ENCODE results near the gene FITM2. TPM values are rescaled to one million over a fixed set of nuclear protein-coding genes. Genes with fewer than 3 reads are reported as not detected.

FITM2 gene
- total and polyA plus RNA-seq, 5 experiments from 2014 or later: 0.72 to 8.1 (median 2.4) TPM

DNA sequence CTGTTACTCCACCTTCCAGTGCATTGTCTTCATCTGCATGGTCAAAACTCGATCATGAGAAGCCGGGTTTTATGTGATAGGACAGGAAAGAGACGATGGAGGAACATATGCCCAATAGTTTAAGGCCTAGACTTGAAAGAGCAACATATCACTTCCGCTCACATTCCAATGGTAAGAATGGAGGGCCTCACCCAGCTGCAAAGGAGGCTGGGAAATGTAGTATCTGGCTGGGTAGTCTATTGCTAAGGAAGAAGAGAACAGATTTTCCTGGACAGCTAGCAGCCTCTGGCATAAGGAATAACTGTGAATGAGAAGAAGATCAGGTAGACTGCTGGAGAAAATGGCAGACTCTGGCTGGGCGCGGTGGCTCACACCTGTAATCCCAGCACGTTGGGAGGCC, 19.2 kb downstream of the FITM2 start:
- DNase-seq: no peak
- POLR2A ChIA-PET: no interaction called here
- Mint-ChIP-seq H3K27ac (peak overlapping the region in 2 of 10 donors; percentile 33 to 58), H3K9me3 (peaks cover 0 to 8% (median 0%) of the 10 kb centered on the region in 9 donors), H3K4me1 (peaks cover 2 to 25% (median 15%) of the 10 kb centered on the region in 4 donors), H3K27me3 (no peaks in the 10 kb centered on the region), H3K36me3 (peaks cover 7 to 37% (median 23%) of the 10 kb centered on the region in 3 donors), H3K4me3 (no peak overlapping the region)
- no peak for ATAC-seq

DNA sequence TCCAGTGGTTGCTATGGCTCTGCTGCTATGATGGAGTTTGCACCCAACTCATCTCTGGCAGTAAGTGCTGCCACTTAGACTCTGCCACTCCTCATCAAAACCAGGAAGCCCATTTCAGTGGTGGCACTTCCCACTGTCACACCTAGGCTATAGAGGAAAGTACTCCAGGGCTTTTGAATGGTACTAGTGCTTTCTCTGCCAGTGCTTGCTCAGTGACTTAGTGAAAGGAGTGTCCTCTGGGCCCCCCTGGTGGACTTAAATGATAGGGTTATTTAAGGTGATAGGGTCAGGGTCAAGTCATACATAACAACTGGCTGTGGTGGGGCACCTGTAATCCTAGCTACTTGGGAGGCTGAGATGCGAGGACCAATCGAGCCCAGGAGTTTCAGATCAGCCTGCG, 22.8 kb downstream of the FITM2 start:
- peaks cover 7 to 37% (median 23%) of the 10 kb centered on the region in 3 donors for H3K36me3 Mint-ChIP-seq
- H3K4me1 Mint-ChIP-seq: peaks cover 0 to 25% (median 11%) of the 10 kb centered on the region in 4 donors
- DNase-seq: peak in 2 of 10 donors; percentile 14 to 18
- no peak overlapping the region for H3K27ac Mint-ChIP-seq
- no peak overlapping the region for H3K4me3 Mint-ChIP-seq
- peaks cover 0 to 8% (median 0%) of the 10 kb centered on the region in 9 donors for H3K9me3 Mint-ChIP-seq
- no peaks in the 10 kb centered on the region for H3K27me3 Mint-ChIP-seq
- ATAC-seq: peak; percentile 36 to 67
- POLR2A ChIA-PET: no interaction called here

DNA sequence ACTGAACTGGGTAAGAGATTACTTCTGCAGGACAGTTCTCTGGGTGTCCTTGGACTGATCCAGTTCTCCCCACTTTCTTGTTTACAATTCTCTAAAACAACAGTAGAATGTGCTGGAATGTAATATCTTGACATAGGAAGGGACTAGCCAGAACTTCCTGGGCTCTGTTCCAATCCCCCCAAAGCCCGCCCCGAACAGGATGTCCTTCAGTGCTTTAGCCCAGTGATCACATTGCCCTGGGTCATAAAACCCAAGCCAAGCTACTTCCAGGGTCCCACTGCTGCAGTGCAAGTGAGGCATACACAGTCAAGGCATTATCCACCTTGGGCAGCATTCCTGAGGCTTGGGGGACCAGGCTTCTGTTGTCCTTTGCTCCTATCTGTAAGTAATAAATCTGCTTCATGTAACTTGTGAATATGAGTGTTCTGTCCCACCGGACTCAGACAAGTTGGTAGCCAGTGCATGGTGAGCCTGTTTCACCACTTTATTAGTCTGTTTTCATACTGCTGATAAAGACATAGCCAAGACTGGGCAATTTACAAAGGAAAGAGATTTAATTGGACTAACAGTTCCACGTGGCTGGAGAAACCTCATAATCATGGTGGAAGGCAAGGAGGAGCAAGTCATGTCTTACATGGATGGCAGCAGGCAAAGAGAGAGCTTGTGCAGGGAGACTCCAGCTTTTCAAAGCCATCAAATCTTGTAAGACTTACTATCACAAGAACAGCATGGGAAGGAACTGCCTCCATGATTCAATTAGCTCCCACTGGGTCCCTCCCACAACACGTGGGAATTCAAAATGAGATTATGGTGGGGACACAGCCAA, 23.5 kb downstream of the FITM2 start:
- POLR2A ChIA-PET: no interaction called here
- peak overlapping the region in 1 of 10 donors; percentile 68 for H3K27ac Mint-ChIP-seq
- H3K4me1 Mint-ChIP-seq: peaks cover 0 to 25% (median 11%) of the 10 kb centered on the region in 4 donors
- peaks cover 7 to 37% (median 23%) of the 10 kb centered on the region in 3 donors for H3K36me3 Mint-ChIP-seq
- DNase-seq (no peak), ATAC-seq (no peak)
- peaks cover 0 to 8% (median 0%) of the 10 kb centered on the region in 9 donors for H3K9me3 Mint-ChIP-seq
- no peak overlapping the region for H3K4me3 Mint-ChIP-seq
- H3K27me3 Mint-ChIP-seq: no peaks in the 10 kb centered on the region

DNA sequence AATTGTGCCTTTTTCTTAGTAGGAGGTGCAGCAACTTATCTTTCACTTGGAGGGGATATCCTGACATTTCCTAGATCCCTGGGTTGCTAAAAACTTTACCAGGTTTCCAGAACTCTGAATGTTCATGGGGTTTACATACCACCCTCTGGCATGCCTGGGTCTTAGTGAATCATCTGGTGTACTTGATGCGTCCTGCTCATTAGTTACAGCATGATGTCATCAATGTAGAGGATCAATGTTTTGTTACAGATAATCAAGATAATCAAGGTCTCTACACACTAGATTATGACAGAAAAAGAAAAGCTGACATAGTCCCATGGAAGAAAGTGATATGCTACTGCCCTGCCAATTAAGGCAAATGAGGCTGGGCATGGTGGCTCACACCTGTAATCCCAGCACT, 27.0 kb downstream of the FITM2 start:
- POLR2A ChIA-PET: no interaction called here
- no peak overlapping the region for H3K4me3 Mint-ChIP-seq
- H3K27me3 Mint-ChIP-seq: no peaks in the 10 kb centered on the region
- peaks cover 0 to 8% (median 0%) of the 10 kb centered on the region in 9 donors for H3K9me3 Mint-ChIP-seq
- peak overlapping the region in 1 of 10 donors; percentile 41 for H3K27ac Mint-ChIP-seq
- no peak for ATAC-seq
- H3K4me1 Mint-ChIP-seq: peaks cover 0 to 9% (median 3%) of the 10 kb centered on the region in 4 donors
- peaks cover 4 to 16% (median 14%) of the 10 kb centered on the region in 3 donors for H3K36me3 Mint-ChIP-seq
- no peak for DNase-seq

DNA sequence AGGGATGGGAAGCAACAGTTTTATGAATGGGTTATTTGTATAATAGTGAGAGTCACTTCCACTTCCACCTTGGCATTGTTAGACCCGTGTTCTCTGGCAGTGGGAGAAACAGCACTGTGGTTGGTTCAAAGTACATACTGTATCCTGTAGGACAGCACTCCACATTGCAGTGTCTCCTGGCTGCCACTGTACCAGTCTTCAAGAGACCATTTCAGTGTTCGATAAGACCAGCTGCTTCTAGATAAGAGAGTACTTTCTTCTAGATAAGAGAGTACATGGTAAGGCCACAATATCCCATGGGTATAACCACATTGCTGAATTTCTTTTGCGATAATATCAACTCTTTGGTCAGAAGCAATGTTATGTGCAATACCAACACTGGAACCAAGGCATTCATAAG, 28.8 kb downstream of the FITM2 start:
- H3K36me3 Mint-ChIP-seq: peaks cover 0 to 14% (median 9%) of the 10 kb centered on the region in 3 donors
- POLR2A ChIA-PET: no interaction called here
- H3K4me3 Mint-ChIP-seq: no peak overlapping the region
- H3K27ac Mint-ChIP-seq: no peak overlapping the region
- no peak for ATAC-seq
- no peak for DNase-seq
- H3K9me3 Mint-ChIP-seq: no peaks in the 10 kb centered on the region
- peaks cover 0 to 7% (median 3%) of the 10 kb centered on the region in 4 donors for H3K4me1 Mint-ChIP-seq
- H3K27me3 Mint-ChIP-seq: no peaks in the 10 kb centered on the region

DNA sequence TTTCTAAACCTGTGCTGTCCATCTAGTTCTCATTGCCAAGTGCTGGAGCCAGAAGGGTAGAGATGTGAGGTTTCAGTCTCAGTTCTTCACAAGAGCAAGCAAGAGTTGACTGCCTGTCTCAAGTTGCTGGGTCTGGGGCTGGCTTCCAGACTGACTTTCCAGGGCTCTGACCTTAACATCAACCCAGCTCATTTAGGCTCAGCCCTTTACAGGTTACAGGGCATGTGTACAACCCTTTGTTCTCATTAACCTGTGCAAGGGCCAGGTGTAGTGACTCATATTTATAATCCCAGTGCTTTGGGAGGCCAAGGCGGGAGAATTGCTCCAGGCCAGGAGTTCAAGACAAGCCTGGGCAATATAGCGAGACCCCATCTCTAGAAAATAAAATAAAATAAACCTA, 30.6 kb downstream of the FITM2 start:
- Mint-ChIP-seq H3K27me3 (no peaks in the 10 kb centered on the region), H3K4me3 (no peak overlapping the region), H3K4me1 (peaks cover 0 to 7% (median 3%) of the 10 kb centered on the region in 4 donors), H3K27ac (peak overlapping the region in 1 of 10 donors; percentile 2), H3K36me3 (peaks cover 0 to 14% (median 9%) of the 10 kb centered on the region in 3 donors), H3K9me3 (no peaks in the 10 kb centered on the region)
- POLR2A ChIA-PET: no interaction called here
- DNase-seq: no peak
- ATAC-seq: no peak

DNA sequence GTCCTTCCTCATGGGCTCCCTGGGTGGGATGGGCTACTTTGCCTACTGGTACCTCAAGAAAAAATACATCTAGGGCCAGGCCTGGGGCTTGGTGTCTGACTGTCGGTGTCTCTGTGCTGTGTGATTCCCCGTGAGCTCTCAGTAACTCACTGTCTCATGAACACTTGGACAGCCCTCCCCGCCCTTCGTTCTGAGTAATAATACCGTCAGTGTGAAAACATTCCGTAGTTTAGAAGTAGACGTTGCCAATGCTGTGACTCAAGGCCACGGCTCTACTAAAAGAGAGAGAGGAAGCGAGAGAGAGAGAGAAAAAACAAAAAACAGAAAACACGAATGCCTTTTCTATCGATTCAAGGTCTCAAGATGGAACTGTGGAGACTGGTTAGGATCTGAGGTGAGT, 31.8 kb downstream of the FITM2 start:
- no peaks in the 10 kb centered on the region for H3K9me3 Mint-ChIP-seq
- no peak for ATAC-seq
- POLR2A ChIA-PET: no interaction called here
- H3K27ac Mint-ChIP-seq: peak overlapping the region in 1 of 10 donors; percentile 68
- H3K27me3 Mint-ChIP-seq: no peaks in the 10 kb centered on the region
- H3K4me1 Mint-ChIP-seq: peaks cover 0 to 7% (median 3%) of the 10 kb centered on the region in 4 donors
- peak overlapping the region in 1 of 10 donors; percentile 6 for H3K4me3 Mint-ChIP-seq
- DNase-seq: no peak
- peaks cover 0 to 14% (median 9%) of the 10 kb centered on the region in 3 donors for H3K36me3 Mint-ChIP-seq

DNA sequence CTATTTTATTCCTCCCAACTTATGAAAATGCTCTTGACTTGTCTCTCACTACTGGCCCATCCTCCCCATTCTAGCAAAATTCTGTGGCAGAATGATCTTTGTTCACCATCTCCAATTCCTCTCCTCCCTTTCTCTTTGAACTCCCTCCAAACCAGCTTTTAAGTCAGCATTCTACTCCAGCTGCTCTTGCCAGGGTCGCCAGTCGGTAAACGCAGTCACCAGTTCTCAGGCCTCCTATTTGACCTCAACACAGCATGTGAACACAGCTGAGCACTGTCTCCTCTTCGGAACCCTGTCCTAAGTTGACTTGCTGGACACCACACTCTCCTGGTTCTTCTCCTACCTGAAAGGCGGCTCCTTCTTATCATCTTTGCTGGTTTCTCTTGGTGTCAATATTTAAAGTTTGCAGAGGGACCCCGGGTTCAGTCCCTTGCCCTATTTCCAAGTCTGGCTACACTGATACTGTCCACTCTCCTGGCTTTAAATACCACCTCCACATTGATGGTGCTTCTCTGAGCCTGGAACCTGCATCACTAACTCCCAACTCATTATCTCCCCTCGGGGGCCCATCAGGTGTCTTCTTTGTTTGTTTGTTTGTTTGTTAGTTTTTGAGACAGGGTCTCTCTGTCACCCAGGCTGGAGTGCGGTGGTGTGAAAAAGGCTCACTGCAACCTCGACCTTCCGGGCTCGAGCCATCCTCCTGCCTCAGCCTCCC, 36.5 kb downstream of the FITM2 start:
- ATAC-seq (no peak), DNase-seq (no peak)
- Mint-ChIP-seq H3K27ac (no peak overlapping the region), H3K4me1 (peaks cover 0 to 6% (median 2%) of the 10 kb centered on the region in 4 donors), H3K9me3 (no peaks in the 10 kb centered on the region), H3K27me3 (no peaks in the 10 kb centered on the region), H3K36me3 (peaks cover 0 to 17% (median 15%) of the 10 kb centered on the region in 3 donors), H3K4me3 (no peak overlapping the region)
- POLR2A ChIA-PET: no interaction called here

DNA sequence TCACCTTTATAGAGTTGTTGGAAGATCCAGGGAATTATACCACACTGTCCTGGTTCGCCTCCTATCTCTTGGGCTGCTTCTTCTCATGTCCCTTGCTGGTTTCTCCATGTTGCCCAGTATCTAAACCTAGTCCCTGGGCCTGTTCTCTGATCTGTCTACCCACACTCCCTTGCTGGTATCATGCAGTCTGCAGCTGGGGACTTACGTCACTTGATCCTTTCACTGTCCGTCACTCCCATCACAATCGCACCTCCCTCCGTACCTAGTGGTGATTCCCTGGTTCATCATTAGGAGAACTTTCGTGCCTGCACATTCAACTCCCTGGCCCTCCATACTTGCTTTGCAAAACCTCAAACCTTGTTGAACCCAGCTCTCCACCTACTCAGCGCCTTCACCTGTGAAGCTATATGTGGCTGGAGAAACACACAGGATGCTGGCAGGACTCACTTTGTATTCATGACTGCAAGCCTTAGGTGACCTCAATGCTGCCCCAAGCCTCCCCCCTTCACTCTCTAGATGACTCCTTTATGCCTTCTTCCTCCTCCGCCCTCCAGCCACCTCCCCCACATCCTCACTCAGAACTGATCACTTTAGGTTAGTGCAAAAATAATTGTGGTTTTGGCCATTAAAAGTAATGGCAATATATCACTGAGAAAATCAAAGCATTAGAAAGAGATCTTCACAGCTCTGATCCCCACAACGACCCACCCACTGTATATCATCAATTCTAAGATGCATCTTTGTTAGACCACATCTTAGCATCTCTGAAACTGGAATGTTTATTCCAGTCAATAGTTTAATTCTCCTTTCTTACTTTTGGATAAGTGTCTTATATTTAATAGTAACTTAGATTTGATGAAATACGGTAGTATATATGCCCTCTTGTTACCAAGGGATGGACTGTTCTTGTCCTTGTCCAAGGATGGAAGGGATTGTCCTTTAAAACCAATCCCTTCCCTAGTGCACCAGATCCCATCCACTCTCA, 37.5 kb downstream of the FITM2 start:
- no peak for ATAC-seq
- POLR2A ChIA-PET: no interaction called here
- DNase-seq: no peak
- Mint-ChIP-seq H3K27ac (no peak overlapping the region), H3K4me3 (no peak overlapping the region), H3K9me3 (no peaks in the 10 kb centered on the region), H3K4me1 (peaks cover 0 to 6% (median 3%) of the 10 kb centered on the region in 4 donors), H3K36me3 (peaks cover 0 to 12% (median 10%) of the 10 kb centered on the region in 3 donors), H3K27me3 (no peaks in the 10 kb centered on the region)

DNA sequence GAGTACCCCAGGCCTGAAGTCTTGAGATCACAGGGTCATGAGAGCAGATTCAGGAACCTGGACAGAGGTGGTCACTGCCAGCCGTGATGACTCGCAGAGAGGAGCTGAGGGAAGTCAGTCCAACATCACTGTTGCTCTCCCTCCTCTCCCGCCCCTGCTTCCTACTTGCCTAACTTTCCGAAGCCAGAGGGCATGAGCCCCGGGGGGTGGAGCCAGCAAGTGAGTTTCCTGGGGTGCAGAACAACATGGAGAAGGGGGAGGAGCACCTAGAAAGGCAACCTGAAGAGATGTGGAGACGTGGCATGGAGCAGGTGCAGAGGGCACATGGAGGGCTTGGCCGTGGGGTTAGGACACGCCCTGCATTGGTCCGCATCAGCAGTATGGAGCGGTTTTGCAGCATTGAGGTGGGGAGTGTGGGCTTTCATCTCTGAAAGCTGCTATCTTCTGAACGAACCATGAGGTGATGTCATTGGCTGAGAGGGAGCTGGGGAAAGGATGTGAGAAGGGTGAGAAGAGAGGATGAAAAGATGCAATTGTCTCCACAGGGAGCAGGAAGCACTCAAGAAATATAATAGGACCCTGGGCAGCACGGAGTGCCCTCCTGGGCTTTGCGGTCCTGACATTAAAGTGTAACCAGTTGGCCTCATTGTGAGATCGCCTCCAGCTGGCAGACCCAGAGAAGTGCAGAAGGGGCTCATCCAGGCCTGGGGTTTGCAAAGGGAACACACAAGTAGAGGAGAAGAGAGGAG, 38.9 kb downstream of the FITM2 start:
- Mint-ChIP-seq H3K4me1 (peaks cover 0 to 8% (median 0%) of the 10 kb centered on the region in 4 donors), H3K4me3 (no peak overlapping the region), H3K36me3 (peaks cover 0 to 14% (median 6%) of the 10 kb centered on the region in 3 donors), H3K9me3 (no peaks in the 10 kb centered on the region), H3K27ac (no peak overlapping the region), H3K27me3 (no peaks in the 10 kb centered on the region)
- no peak for ATAC-seq
- DNase-seq: peak in 2 of 10 donors; percentile 18 to 41
- POLR2A ChIA-PET: interaction anchor here (1.0 kb wide), 1 partner anchor 42 kb away, joined by 5 read pairs; no protein-coding TSS in a partner anchor

DNA sequence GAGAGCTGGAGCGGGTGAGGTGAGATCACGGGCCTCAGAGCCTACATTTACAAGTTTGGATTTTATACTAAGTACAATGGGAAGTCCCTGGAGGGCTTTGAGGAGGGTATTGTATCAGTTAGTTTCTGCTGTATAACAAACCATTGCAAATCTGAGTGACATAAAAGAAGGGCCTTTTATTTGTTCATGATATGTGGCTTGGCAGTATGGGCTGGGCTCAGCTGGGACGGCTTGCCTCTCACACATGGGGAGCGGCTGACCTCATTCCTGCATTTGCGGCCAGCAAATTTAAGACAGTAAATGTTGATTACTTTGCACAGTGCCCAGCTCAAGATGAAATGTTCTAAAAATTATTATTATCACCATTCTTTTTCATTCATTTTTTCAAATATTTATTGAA, 42.2 kb downstream of the FITM2 start:
- Mint-ChIP-seq H3K27ac (no peak overlapping the region), H3K27me3 (no peaks in the 10 kb centered on the region), H3K4me3 (no peak overlapping the region), H3K9me3 (no peaks in the 10 kb centered on the region), H3K4me1 (peaks cover 0 to 10% (median 0%) of the 10 kb centered on the region in 4 donors), H3K36me3 (peaks cover 0 to 14% (median 6%) of the 10 kb centered on the region in 3 donors)
- POLR2A ChIA-PET: no interaction called here
- no peak for ATAC-seq
- DNase-seq: no peak
